ENCODE measurements around the gene SPP1. TPM values are rescaled to one million over a fixed set of nuclear protein-coding genes. Genes with fewer than 3 reads are reported as not detected.
"Not testable (repeated sequence)": the region's sequence is repeated elsewhere in the genome, so short reads cannot be mapped to it uniquely, and the experiment has no call there.

Gene SPP1
- total RNA-seq, 2 donors from 2014 or later: 6.4 to 52.0 TPM

- no peaks in the 10 kb centered on the region for H3K36me3 ChIP-seq
- no peaks in the 10 kb centered on the region for H3K9me3 ChIP-seq
- H3K4me3 ChIP-seq: no peak overlapping the region
- no peak overlapping the region for H3K27ac ChIP-seq
- no peaks in the 10 kb centered on the region for H3K4me1 ChIP-seq (replicated peaks)
- no peak for DNase-seq (ENCODE audit: low spot score)
- H3K27me3 ChIP-seq (replicated peaks; ENCODE audit: insufficient read depth): no peaks in the 10 kb centered on the region
- TF ChIP-seq POLR2AphosphoS5 (IDR thresholded peaks at IDR 0.05) (no peak), POLR2A (IDR thresholded peaks at IDR 0.05) (no peak)
- TF ChIP-seq, protein P1, sequence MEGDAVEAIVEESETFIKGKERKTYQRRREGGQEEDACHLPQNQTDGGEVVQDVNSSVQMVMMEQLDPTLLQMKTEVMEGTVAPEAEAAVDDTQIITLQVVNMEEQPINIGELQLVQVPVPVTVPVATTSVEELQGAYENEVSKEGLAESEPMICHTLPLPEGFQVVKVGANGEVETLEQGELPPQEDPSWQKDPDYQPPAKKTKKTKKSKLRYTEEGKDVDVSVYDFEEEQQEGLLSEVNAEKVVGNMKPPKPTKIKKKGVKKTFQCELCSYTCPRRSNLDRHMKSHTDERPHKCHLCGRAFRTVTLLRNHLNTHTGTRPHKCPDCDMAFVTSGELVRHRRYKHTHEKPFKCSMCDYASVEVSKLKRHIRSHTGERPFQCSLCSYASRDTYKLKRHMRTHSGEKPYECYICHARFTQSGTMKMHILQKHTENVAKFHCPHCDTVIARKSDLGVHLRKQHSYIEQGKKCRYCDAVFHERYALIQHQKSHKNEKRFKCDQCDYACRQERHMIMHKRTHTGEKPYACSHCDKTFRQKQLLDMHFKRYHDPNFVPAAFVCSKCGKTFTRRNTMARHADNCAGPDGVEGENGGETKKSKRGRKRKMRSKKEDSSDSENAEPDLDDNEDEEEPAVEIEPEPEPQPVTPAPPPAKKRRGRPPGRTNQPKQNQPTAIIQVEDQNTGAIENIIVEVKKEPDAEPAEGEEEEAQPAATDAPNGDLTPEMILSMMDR (IDR thresholded peaks at IDR 0.05): no peak
- intact Hi-C loops (cut with DNase I): no loop called here
These were observed 36.8 kb upstream of the SPP1 start for GRCh38 chr4:87938746-87939145.

DNA sequence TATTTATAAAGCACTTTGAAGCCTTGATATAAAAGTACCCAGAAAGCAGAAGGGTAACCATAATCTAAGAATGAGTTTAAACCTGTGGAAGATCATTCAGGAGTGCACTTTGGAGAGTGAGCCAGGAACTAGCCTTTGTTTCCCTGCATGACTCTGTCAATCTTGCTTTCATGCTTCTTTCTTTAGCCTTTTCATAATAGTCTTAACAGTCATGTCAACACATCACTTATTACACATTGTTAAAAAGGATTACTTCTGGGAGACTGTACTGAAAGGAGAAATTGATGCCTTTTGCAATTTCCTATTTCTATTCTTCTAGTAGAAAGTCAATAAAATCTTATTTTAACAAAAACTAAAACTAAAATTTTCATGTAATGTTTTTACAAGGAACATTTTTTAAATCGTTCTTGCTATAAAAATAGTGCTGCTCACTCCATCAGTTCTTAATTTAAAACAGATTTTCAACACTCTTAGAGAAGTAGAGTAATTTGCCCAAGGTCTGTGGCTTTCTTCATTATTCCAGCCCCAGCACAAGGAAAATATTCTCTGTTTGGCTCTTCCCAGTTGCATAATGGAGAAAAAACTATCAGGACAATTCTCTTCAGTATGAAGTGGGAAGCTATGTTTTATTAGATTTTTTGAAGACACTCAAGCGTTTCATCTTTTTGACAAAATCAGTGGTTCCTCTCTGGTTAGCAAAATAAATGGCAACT is 35.4 kb upstream of the SPP1 start:
- Histone ChIP-seq H3K36me3 (no peaks in the 10 kb centered on the region), H3K4me3 (no peak overlapping the region), H3K9me3 (no peaks in the 10 kb centered on the region), H3K4me1 (replicated peaks) (no peaks in the 10 kb centered on the region), H3K27ac (no peak overlapping the region), H3K27me3 (replicated peaks; ENCODE audit: insufficient read depth) (no peaks in the 10 kb centered on the region)
- no peak for TF ChIP-seq POLR2AphosphoS5 (IDR thresholded peaks at IDR 0.05)
- TF ChIP-seq POLR2A (IDR thresholded peaks at IDR 0.05): no peak
- TF ChIP-seq, protein P1 (IDR thresholded peaks at IDR 0.05): no peak
- intact Hi-C loops (cut with DNase I): no loop called here
- DNase-seq (ENCODE audit: low spot score): no peak
- WGBS: 50% methylated on average over 2 of the region's 2 CpGs

GRCh38 chr4:87940809-87941208 is 34.7 kb upstream of the SPP1 start:
- DNase-seq (ENCODE audit: low spot score); H3K36me3 ChIP-seq; H3K9me3 ChIP-seq; H3K27me3 ChIP-seq (replicated peaks; ENCODE audit: insufficient read depth); intact Hi-C loops (cut with DNase I); H3K27ac ChIP-seq; H3K4me3 ChIP-seq; H3K4me1 ChIP-seq (replicated peaks): not testable (repeated sequence)
- 98% methylated on average over 2 of the region's 2 CpGs for WGBS

- no peak for TF ChIP-seq POLR2A (IDR thresholded peaks at IDR 0.05)
- TF ChIP-seq, protein P1 (IDR thresholded peaks at IDR 0.05): no peak
- TF ChIP-seq POLR2AphosphoS5 (IDR thresholded peaks at IDR 0.05): no peak
- WGBS: 72% methylated on average over 5 of the region's 5 CpGs
- Histone ChIP-seq H3K4me1 (replicated peaks) (no peaks in the 10 kb centered on the region), H3K36me3 (no peaks in the 10 kb centered on the region), H3K27ac (no peak overlapping the region), H3K4me3 (no peak overlapping the region), H3K27me3 (replicated peaks; ENCODE audit: insufficient read depth) (no peaks in the 10 kb centered on the region), H3K9me3 (no peaks in the 10 kb centered on the region)
- intact Hi-C loops (cut with DNase I): no loop called here
- no peak for DNase-seq (ENCODE audit: low spot score)
These were observed 33.7 kb upstream of the SPP1 start for GRCh38 chr4:87941537-87942392.

GRCh38 chr4:87943660-87944149 is 31.8 kb upstream of the SPP1 start:
- intact Hi-C loops (cut with DNase I): no loop called here
- Histone ChIP-seq H3K27me3 (replicated peaks; ENCODE audit: insufficient read depth) (no peaks in the 10 kb centered on the region), H3K9me3 (no peaks in the 10 kb centered on the region), H3K4me1 (replicated peaks) (no peaks in the 10 kb centered on the region), H3K36me3 (no peaks in the 10 kb centered on the region), H3K27ac (no peak overlapping the region), H3K4me3 (no peak overlapping the region)
- DNase-seq (ENCODE audit: low spot score): no peak
- TF ChIP-seq, protein P1 (IDR thresholded peaks at IDR 0.05): no peak
- TF ChIP-seq POLR2AphosphoS5 (IDR thresholded peaks at IDR 0.05): no peak
- TF ChIP-seq POLR2A (IDR thresholded peaks at IDR 0.05): no peak
- WGBS: 89% methylated on average over 3 of the region's 3 CpGs
